Tibial nerve (tissue), 4 donors: Measurements from ENCODE around the gene KMT2C.
"Not testable (repeated sequence)": the region's sequence is repeated elsewhere in the genome, so short reads cannot be mapped to it uniquely, and the experiment has no call there.

Experiments
- EP300 ChIP-seq, 2 donors: sonication (generic); formaldehyde crosslinking; IDR thresholded peaks; one replicate each; pipeline ENCODE4 v1.6.1; 2017; ENCODE audit warnings: antibody characterized with exemption in 2 of 2, mild to moderate bottlenecking in 1 of 2
- POLR2A ChIP-seq, 2 donors: fragments of 450-650 bp; IDR thresholded peaks; one replicate each; pipeline ENCODE4 v1.6.1; 2017; ENCODE audit warnings: antibody characterized with exemption in 2 of 2, mild to moderate bottlenecking in 2 of 2, moderate library complexity in 2 of 2
- TF ChIP-seq, protein P1 (sequence below), 5 experiments: fragments of 200-600 bp in 3 of 5; fragments of 450-650 bp in 2 of 5; sonication (generic) in 3 of 5; IDR thresholded peaks; one replicate each; pipeline ENCODE4 v1.5.1; 2016 to 2019; ENCODE audit warnings: antibody characterized with exemption in 5 of 5, mild to moderate bottlenecking in 3 of 5, moderate library complexity in 2 of 5

DNA sequence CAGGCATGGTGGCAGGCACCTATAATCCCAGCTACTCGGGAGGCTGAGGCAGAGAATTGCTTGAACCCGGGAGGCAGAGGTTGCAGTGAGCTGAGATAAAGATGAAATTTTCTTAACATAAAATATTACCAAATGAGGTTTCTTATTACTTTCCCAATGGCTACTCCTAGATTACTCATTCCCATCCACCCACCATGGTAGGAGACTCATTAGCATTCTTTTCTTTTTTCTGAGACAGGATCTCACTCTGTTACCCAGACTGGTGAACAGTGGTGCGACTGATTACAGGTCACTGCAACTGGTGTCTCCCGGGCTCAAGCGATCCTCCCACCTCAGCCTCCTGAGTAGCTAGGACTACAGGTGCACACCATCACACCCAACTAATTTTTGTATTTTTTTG lies 82.5 kb downstream of the KMT2C start:
- TF ChIP-seq, protein P1, sequence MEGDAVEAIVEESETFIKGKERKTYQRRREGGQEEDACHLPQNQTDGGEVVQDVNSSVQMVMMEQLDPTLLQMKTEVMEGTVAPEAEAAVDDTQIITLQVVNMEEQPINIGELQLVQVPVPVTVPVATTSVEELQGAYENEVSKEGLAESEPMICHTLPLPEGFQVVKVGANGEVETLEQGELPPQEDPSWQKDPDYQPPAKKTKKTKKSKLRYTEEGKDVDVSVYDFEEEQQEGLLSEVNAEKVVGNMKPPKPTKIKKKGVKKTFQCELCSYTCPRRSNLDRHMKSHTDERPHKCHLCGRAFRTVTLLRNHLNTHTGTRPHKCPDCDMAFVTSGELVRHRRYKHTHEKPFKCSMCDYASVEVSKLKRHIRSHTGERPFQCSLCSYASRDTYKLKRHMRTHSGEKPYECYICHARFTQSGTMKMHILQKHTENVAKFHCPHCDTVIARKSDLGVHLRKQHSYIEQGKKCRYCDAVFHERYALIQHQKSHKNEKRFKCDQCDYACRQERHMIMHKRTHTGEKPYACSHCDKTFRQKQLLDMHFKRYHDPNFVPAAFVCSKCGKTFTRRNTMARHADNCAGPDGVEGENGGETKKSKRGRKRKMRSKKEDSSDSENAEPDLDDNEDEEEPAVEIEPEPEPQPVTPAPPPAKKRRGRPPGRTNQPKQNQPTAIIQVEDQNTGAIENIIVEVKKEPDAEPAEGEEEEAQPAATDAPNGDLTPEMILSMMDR (IDR thresholded peaks at IDR 0.05) = not testable (repeated sequence)
- not testable (repeated sequence) for TF ChIP-seq POLR2A, EP300 (IDR thresholded peaks at IDR 0.05)
